ENCODE measurements around the gene CACNG5.

Gene CACNG5

GRCh38 chr17:66834919-66835454, at the start of gene CACNG5:
Gene CACNG5 (plus strand): TSS chr17:66835117. CDS start chr17:66877333, 42,216 bp downstream.
- no peak for DNase-seq (ENCODE audit: low read depth)

GRCh38 chr17:66786107-66786506, 48.8 kb upstream of the CACNG5 start:
- no peak for DNase-seq (ENCODE audit: low read depth)

- DNase-seq (ENCODE audit: low read depth), result no peak
These were observed 47.0 kb upstream of the CACNG5 start for GRCh38 chr17:66787914-66788313.

GRCh38 chr17:66789093-66789492, 45.8 kb upstream of the CACNG5 start:
- no peak for DNase-seq (ENCODE audit: low read depth)

- no peak for DNase-seq (ENCODE audit: low read depth)
These were observed 44.9 kb upstream of the CACNG5 start for GRCh38 chr17:66789961-66790437.

GRCh38 chr17:66790501-66791061, 44.3 kb upstream of the CACNG5 start:
- DNase-seq (ENCODE audit: low read depth), result no peak

GRCh38 chr17:66791347-66791746, 43.6 kb upstream of the CACNG5 start:
- no peak for DNase-seq (ENCODE audit: low read depth)

GRCh38 chr17:66793814-66794213, 41.1 kb upstream of the CACNG5 start:
- DNase-seq (ENCODE audit: low read depth), result no peak

- DNase-seq (ENCODE audit: low read depth), result no peak
These were observed 39.4 kb upstream of the CACNG5 start for GRCh38 chr17:66795486-66795885.

GRCh38 chr17:66799849-66800537, 34.9 kb upstream of the CACNG5 start:
- DNase-seq (ENCODE audit: low read depth), result no peak

GRCh38 chr17:66803474-66803951, 31.4 kb upstream of the CACNG5 start:
- DNase-seq (ENCODE audit: low read depth), result no peak

GRCh38 chr17:66805567-66805966, 29.4 kb upstream of the CACNG5 start:
- no peak for DNase-seq (ENCODE audit: low read depth)

- no peak for DNase-seq (ENCODE audit: low read depth)
These were observed 27.7 kb upstream of the CACNG5 start for GRCh38 chr17:66807182-66807581.

GRCh38 chr17:66809408-66809807, 25.5 kb upstream of the CACNG5 start:
- no peak for DNase-seq (ENCODE audit: low read depth)

- DNase-seq (ENCODE audit: low read depth), result no peak
These were observed 23.8 kb upstream of the CACNG5 start for GRCh38 chr17:66810951-66811682.

- no peak for DNase-seq (ENCODE audit: low read depth)
These were observed 23.2 kb upstream of the CACNG5 start for GRCh38 chr17:66811683-66812054.

- no peak for DNase-seq (ENCODE audit: low read depth)
These were observed 22.3 kb upstream of the CACNG5 start for GRCh38 chr17:66812571-66812970.

GRCh38 chr17:66813296-66813695, 21.6 kb upstream of the CACNG5 start:
- no peak for DNase-seq (ENCODE audit: low read depth)

GRCh38 chr17:66814026-66814425, 20.9 kb upstream of the CACNG5 start:
- DNase-seq (ENCODE audit: low read depth), result no peak

- DNase-seq (ENCODE audit: low read depth), result no peak
These were observed 20.3 kb upstream of the CACNG5 start for GRCh38 chr17:66814570-66814969.

- no peak for DNase-seq (ENCODE audit: low read depth)
These were observed 17.2 kb upstream of the CACNG5 start for GRCh38 chr17:66817750-66818149.

GRCh38 chr17:66819466-66819865, 15.5 kb upstream of the CACNG5 start:
- DNase-seq (ENCODE audit: low read depth), result no peak

- no peak for DNase-seq (ENCODE audit: low read depth)
These were observed 12.9 kb upstream of the CACNG5 start for GRCh38 chr17:66822009-66822408.
